GM21447 (cell line): ENCODE data around the gene FRMPD2.
"Not testable (repeated sequence)": the region's sequence is repeated elsewhere in the genome, so short reads cannot be mapped to it uniquely, and the experiment has no call there.

Source experiments
- ATAC-seq: cut with Tn5 transposase; IDR thresholded peaks from one replicate; pipeline ENCODE4 v1.9.1; 2021; ENCODE audit not compliant: unreplicated experiment

FRMPD2 gene

DNA sequence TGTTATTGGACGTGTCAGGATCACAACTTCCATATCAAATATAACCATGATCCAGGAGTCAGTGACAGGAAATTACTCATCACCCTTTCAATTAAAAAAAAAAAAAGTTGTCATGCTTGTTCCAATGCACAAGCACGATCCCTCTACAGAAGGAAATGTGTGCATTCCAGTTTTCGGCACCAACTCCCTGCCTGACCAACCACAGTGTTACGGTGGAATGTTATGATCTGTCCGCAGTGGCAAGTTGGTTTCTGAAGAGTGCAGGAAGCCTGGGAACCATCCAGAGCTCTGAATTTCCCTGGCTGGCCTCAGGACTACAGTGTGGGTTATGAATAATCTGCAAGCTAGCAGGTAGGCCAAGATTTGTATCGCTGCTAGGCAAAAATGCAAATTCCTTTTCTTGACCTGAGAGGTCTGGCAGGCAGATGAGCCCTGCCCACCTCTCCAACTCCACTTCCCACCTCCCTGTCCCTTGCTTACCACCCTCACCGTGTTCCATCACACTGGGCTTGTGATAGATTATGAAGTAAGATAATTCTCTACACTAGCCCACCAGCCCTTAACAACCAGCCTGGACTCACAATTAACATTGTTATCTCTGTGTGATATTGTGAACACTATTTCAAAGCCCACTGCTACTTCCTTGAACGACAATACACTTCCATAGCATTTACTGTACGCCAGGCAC lies 20.4 kb downstream of the FRMPD2 start:
- no peak for ATAC-seq

DNA sequence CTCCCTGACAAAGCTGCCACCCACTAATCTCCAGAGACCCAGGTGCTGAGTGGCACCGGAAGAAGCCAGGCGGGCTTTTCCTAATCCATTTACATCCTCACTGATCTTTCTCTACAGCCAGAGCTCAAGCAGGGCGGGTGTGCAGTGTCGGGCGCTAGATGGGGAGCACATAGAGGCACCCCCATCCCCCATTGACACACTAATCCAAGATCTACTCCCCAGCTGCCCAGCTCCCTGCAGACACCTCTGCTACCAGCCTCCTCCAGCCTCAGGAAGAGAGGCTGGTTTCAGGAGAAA lies 22.2 kb downstream of the FRMPD2 start:
- ATAC-seq, result no peak

DNA sequence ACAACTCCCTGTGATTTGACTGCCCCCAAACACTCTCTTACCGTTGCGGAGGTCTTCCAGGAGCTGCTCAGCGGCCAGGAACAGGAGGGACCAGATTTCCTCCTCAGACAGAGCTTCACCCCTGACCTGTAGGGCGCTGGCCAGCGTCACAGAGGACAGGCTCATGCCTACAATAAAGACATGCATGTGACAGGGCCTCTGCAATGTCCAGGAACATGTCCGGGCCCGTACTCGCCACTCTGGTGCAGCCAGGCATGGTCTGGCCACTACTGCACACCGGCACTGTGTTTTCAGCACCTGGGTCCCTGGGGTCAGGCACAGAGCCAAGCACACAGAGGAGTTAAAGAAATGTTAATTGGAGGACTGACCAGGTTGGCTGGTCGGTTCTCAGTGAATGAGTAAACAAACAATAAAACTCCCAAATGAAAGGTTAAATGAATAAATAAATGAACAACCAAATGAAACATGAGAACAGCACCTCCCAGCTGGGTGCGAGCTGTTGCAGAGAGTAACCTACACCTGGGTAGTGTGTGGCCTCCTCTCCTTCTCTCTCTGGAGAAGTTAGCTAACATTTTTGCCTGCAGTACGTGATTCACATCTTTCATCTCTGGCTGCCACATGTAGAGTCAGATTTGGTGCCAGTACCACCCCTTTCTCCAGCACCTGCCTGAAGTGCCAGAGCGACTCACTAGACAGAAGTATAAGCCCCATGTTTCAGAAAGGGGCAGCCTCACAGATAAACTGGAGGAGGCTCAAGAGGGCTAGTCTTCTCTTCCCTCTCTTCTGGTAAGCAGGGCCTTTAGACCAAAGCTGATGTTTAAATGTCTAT lies 22.8 kb downstream of the FRMPD2 start:
- ATAC-seq, result no peak

DNA sequence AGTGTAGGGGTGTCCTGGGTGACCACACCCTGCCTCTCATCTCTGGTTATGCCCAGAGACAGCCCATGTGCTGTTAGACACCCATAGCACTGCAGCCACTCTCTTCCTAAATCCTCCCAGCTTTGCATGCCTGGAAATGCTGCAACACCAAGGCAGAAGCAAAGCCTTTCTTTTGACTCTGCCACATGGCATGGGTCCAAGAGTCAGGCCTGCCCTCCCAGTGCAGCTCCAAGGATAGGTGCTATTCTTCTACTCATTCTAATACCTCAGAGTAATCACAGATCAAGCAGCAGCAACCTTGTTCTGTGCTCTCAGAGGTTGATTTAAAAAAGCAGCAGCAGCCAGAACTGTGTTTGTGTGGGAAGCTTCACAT lies 23.4 kb downstream of the FRMPD2 start:
- ATAC-seq, result no peak

DNA sequence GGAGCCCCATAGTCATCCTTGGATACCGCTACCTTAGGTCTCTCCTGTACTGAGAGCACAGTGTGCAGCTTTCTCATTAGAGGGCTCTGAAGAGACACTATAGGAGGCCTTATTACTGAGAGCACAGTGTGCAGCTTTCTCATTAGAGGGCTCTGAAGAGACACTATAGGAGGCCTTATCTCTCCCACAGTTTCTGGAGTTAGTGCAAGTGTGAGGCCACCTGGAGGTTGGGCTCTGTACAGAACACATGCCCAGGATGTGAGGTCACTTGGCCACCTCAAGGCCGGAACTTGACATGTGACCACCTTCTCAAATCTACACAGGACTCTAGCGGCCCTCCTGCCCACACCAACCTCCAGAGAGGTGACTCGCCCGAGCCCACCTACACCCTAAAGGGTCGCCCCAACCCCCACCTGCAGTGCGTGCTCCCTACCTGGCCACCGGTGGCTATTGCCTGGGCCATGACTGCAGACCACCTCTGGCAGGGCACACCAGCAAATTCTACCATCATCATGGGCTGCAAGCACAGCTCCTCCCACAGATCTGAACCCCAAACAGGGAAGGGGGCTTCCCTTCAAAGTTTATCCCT lies 24.6 kb downstream of the FRMPD2 start:
- ATAC-seq, result no peak

DNA sequence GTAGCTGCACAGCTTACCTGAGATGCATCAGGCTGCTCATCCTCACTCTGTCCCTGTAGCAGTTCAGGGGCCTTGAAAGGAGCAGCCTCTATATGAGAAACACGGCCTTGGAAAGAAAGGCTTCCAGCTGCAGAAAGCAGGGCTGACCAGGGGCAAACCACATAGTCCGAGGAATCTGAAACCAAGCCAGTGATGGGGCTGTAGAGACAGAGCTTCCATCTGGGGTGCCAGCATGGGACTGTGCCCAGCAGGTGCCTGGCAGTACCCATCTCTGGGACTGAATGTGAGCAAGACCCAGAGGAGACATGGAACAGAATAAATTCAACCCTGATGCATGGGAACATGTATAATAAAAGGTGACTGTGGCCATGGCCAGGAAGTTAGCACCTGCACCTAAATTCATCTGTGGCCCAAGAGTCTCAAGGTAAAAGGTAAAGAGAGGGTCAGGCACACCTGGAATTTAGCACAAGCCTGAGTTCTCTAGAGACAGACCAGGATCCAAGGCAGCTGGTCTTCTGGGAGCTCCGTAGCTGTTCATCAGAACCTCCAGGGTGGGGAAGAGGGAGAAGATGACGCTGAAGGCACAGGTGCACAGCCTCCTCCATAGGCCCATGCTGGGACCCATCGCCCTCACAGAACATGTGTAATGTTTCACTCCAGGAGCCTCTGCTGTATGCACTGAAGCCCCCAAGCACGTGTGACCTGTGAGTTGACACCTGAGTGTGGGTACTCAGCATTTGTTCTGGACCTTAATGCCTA lies 25.3 kb downstream of the FRMPD2 start:
- no peak for ATAC-seq

DNA sequence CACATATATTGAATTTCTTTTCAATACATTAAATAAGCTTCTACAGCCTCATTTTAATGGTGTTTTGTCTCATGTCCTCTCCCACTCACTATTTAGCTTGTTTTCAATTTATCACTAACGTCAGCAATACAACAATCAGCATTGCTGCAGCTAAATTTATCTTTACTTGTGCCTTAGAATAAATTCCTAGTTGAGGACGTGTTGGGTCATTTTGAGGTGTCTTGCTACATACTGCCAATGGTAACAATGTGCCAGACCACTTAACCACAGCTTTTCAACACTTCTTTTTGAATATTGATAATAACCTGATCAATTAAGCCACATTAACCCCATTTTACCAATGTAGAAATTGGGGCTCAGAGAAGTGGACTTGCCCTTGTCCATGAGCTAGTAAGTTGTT lies 26.0 kb downstream of the FRMPD2 start:
- no peak for ATAC-seq

DNA sequence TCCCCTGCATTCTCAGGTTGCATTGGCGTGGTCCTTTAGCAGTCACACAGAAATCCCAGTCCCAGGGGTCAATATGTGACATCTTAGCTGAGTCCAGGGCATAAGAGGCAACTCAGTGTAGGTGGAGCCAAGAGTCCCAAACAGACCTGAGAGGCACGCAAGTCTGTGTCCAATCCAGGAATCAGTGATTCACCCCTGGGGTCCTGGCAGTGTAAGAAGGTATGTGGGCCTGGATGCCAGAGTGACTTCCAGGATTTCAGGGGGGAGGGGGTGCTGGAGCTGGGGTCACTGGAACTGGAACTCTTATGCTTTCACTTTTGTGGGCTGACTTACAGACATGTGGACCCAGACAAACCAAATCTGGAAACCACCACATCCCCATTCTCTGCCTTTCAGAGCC lies 26.8 kb downstream of the FRMPD2 start:
- no peak for ATAC-seq

DNA sequence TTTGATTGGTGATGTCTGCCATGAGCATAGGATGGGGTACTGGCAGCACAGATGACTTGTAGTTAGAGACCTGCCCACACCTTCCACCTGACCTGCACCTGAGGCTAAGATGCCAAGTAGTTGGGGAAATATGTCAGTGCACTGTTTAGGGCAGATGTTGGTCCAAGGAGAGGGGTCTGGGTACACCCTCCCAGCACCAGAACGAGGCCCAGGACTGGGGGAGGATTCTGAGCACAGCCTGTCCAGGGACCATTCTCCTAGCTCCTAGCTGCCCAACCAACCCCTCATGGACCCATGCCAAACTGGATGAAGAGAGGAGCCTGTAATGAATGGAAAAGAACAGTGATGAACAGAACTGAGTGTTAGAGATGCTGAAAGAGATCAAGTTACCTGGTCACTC lies 28.0 kb downstream of the FRMPD2 start:
- ATAC-seq, result no peak

DNA sequence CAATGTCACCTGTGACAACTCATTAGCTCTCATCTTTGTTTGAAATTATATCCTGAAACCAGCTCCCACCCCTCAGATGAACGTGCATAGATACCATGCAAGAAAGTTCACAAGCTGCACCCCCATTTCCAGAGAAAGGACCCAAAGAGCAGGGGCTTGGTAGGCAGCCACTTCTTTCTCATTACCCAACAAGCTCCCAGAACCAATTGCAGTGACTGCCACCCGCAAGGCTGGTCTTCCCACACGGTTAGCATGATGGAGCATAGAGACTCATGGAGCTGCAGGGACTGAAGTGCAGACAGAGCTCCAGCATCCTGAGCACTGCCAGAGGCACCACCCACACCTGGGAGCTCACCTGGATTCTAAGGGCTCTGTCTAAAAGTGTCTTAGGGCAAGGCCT lies 28.5 kb downstream of the FRMPD2 start:
- ATAC-seq, result no peak

DNA sequence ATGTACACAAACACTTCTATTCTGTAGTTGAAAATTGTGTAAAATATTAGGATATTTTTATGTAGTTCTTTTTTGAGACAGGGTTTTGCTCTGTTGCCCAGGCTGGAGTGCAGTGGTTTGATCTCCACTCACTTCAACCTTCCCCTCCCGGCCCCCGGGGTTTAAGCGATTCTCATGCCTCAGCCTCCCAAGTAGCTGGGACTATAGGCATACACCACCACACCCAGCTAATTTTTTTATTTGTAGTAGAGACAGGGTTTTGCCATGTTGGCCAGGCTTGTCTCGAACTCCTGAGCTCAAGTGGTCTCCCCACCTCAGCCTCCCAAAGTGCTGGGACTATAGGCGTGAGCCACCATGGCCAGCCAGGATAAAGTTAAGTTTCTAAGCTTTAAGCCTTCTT lies 30.6 kb downstream of the FRMPD2 start:
- ATAC-seq, result not testable (repeated sequence)

DNA sequence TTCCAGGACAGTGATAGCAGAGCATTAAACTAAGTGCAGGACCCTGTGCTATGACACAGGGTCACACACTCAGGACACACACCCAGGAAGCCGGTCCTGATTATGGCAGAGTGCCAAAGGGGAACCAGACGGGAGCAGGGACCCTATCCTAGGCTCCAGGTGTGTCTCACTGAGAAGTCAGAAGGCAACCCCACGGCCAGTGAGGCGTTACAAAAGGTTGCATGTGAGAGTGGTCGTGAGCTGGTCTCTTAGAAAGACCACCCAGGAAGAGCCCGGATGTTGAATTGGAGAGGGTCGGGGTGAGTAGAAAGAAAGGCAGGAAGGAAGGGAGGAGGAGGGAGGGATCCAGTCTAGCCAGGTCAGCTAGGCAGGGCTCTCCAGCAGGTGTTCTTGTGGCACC lies 31.0 kb downstream of the FRMPD2 start:
- no peak for ATAC-seq

DNA sequence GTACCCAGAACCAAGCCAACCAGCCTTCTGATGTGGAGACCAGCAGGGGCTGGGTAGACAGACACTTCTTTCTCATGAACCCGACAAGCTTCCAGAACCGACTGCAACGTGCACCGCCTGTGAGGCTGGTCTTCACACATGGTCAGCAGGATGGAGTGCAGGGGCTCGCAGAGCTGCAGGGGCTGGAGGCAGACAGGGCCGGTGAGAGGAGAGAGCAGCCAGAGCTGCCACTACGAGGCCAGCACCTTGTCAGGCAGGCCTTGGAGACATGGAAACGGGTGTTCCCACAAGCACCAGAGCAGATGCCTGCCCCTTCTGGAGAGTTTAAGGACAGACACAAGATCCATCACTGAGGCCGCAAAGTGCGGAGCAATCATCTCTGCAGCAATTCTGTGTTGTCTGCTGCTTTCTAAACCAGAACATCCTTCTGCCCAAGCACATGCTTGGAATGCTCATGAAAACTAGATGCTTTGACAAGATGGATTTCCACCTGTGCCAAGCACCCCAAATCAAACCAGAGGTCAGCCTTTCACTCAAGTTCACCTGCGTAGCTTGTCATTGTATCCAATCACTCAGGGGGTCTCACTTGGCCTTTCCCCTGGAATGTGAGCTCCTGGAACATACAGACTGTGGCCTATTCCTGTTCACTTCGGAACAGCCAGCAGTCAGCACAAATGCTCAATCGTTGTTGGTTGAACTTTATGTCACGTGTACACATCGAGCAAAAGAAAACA lies 32.2 kb downstream of the FRMPD2 start:
- ATAC-seq, result no peak

DNA sequence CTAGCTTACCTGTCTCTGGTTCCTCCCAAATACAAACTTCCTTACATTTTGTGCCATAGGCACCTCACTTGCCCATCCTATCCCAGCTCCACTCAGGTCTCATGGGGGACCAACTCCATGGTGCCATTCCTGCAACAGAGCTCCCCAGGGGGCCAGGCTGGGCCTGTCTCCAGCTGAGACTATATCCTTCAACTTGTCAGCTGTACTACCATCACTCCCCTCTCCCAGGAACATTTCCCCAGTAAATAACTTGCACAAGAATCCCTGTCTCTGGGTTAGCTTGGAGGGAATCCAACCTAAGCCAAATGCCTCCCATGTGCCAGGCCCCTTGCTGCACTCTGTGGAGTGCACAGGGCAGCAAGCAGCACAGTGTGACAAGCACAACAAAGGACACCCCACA lies 33.2 kb downstream of the FRMPD2 start:
- no peak for ATAC-seq

DNA sequence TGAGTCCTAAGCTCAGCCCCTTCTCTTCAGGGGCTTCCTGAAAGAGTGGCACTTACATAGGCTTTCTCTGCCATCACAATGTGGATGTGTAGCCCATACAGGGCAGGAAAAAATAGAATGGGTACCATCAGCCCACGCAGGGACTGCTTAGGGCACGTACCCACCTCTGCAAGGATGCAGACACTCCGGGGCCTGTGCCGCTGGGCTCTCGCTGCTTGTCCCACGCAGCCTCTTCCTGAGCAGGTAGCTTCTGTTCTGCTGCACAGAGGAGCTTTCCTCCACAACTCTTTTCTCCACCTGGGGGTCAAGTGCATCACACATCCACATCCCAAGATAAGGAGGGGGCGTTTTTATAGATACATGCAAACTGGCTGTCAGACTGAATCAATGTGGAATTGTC lies 34.3 kb downstream of the FRMPD2 start:
- ATAC-seq, result no peak

DNA sequence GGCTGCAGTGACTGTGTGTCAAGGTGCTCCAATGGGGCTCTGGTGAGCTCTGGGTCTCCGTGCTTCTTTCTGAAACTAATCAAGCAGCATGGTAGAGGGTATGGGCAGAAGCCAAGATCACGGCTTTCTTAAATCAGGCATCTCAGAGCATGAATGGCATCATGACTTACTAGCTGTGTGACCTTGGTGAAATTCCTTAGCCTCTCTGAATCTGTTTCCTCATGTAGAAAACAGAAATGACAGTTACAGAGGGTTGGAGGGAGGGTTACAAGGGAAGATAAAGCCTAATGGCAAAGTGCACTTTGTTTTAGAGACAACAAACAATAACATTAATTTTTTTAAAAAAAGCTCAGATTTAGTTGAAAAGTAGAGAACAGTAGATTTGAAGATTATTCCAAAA lies 34.9 kb downstream of the FRMPD2 start:
- ATAC-seq, result no peak

DNA sequence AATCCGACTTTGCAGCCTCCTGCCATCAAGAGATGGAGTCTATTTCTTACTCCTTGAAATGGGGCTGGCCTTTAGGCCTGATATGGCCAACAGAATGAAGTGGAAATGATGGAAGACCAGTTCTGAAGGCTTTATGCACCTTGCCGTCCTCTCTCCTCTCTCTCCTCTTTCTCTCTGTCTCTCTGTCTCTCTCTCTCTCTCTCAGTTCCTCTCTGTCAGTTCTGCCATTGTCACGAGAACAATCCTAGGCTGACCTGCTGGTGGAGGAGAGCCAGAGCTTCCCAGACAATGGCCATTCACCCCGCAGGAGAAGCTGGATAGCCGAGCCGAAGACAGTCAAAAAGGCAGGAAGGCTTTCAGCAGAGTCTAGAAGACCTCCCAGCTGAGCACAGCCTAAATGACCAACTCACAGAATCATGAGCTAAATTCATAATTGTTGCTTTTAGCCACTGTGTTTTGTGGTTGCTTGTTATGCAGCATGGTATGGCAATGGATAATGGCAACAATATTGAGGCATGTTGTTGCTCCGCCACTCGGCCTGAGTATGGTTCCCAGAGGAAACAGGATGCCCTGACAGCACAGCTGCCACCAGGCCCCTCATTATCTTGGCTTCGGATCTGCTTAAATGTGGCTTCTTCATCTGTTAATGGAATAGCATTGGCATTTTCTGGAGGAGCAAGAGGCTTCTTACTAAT lies 35.5 kb downstream of the FRMPD2 start:
- ATAC-seq, result no peak

DNA sequence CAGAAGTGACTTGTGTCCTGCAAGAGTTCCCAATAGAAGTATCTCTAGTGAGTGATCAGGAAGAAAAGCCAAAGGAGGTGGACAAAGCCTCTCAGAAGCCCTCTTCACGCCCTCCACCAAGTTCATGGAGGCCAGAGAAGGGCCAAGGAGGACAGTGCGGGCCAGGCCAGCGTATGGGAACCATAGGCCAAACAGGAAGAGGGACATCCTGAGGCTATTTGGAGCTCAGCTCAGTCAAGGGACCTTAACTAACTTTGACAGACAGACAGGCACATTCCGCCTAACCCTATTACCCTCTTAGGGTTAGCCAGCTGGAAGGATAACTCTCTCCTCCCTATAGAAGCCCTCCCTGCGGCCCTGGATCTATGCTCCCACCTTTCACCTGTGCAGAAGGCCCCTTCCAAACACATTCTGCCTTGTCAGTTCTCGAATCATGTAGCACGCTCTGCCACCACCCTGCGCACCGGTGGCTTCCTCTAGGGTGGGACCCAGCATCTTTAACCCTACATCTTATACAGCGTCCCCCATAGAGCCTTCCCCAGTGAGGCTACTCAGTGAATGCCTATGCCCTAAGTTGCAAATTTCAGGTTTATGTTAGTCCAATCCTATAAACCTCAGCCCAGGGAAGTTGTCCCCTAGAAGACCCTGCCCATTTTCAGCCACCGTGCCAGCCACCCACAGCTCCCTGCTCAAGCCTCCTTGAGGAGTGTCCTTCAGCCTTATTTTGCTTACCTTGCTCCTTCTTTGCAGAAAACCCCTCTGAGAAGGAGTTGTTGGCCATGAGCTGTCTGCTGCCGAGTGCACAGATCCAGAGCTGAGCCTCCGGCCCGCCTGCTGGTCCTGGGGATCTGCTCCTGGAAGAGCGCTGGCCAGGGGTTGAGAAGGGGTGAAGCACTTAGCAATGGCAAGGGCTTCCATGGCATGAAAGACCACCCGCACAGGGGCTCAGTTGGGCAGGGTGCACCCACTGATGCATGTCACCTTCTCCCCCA lies 36.9 kb downstream of the FRMPD2 start:
- no peak for ATAC-seq

DNA sequence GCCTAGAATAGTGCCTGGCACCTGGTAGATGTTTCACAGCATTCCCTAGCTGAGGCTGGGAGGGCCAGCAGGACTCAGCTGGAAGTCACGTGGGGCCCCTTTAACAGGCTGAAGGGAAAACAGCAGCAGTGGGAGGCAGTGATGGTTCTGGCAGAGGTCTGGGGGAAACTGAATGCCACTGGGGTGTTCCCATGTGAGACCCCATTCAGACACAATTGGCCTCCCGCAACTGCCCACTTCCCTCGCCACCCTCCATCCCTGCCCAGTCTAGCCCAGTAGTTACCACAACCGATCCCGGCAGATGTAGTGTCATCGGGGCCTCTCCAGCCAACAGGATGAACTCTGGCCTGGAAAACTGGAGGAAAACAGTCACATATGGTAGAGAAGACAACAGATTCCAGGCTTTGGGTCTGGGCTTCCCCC lies 38.3 kb downstream of the FRMPD2 start:
- no peak for ATAC-seq
